ENCODE results near the gene MAP1B.
A peak's percentile ranks its signal among the peaks of the same experiment; 100 is the strongest.

The MAP1B gene

GRCh38 chr5:72206994-72207393 lies 99.7 kb downstream of the MAP1B start:
- TF ChIP-seq CTCF (IDR thresholded peaks at IDR 0.05) = no peak
- Histone ChIP-seq H3K27me3 (no peaks in the 10 kb centered on the region), H3K4me1 (peaks cover 0 to 31% (median 18%) of the 10 kb centered on the region in 4 donors), H3K27ac (no peak overlapping the region), H3K36me3 (peaks cover 46 to 61% (median 60%) of the 10 kb centered on the region in 3 donors), H3K4me3 (no peak overlapping the region), H3K9me3 (no peaks in the 10 kb centered on the region)
- intact Hi-C loops (cut with DNase I; ENCODE audit: low total_unique reads) = no loop called here
- no peak for DNase-seq

- intact Hi-C loops (cut with DNase I; ENCODE audit: low total_unique reads) = no loop called here
These were observed 101.2 kb downstream of the MAP1B start for GRCh38 chr5:72208324-72208926.

GRCh38 chr5:72209147-72210115 lies 102.2 kb downstream of the MAP1B start:
- intact Hi-C loops (cut with DNase I; ENCODE audit: low total_unique reads) = no loop called here
- Histone ChIP-seq H3K27me3 (no peaks in the 10 kb centered on the region), H3K36me3 (peaks cover 29 to 45% (median 43%) of the 10 kb centered on the region in 3 donors), H3K4me1 (peaks cover 0 to 31% (median 18%) of the 10 kb centered on the region in 4 donors), H3K9me3 (no peaks in the 10 kb centered on the region), H3K4me3 (no peak overlapping the region), H3K27ac (peak overlapping the region in 1 of 2 donors; percentile 27)
- DNase-seq = no peak
- TF ChIP-seq CTCF (IDR thresholded peaks at IDR 0.05) = no peak

More at GRCh38 chr5:72208324-72208926, 101.2 kb downstream of the MAP1B start:
- Histone ChIP-seq H3K36me3 (peaks cover 39 to 54% (median 53%) of the 10 kb centered on the region in 3 donors), H3K27me3 (no peaks in the 10 kb centered on the region), H3K9me3 (no peaks in the 10 kb centered on the region), H3K27ac (no peak overlapping the region), H3K4me3 (no peak overlapping the region), H3K4me1 (peaks cover 0 to 31% (median 18%) of the 10 kb centered on the region in 4 donors)
- DNase-seq = no peak
- no peak for TF ChIP-seq CTCF (IDR thresholded peaks at IDR 0.05)

GRCh38 chr5:72210888-72211678 lies 103.8 kb downstream of the MAP1B start:
- H3K4me1 ChIP-seq = peaks cover 0 to 27% (median 18%) of the 10 kb centered on the region in 4 donors
- H3K27ac ChIP-seq = peak overlapping the region; percentile 65 to 77
- H3K9me3 ChIP-seq = no peaks in the 10 kb centered on the region
- TF ChIP-seq CTCF (IDR thresholded peaks at IDR 0.05) = no peak
- peak in 1 of 2 donors; percentile 30 for DNase-seq
- H3K27me3 ChIP-seq = no peaks in the 10 kb centered on the region
- intact Hi-C loops (cut with DNase I; ENCODE audit: low total_unique reads) = no loop called here
- peaks cover 12 to 29% (median 27%) of the 10 kb centered on the region in 3 donors for H3K36me3 ChIP-seq
- H3K4me3 ChIP-seq = no peak overlapping the region

GRCh38 chr5:72212171-72212570 lies 104.9 kb downstream of the MAP1B start:
- Histone ChIP-seq H3K9me3 (no peaks in the 10 kb centered on the region), H3K36me3 (peaks cover 3 to 18% (median 16%) of the 10 kb centered on the region in 3 donors), H3K4me3 (no peak overlapping the region), H3K4me1 (peaks cover 0 to 27% (median 18%) of the 10 kb centered on the region in 4 donors), H3K27me3 (no peaks in the 10 kb centered on the region), H3K27ac (peak overlapping the region in 1 of 2 donors; percentile 77)
- TF ChIP-seq CTCF (IDR thresholded peaks at IDR 0.05) = no peak
- intact Hi-C loops (cut with DNase I; ENCODE audit: low total_unique reads) = no loop called here
- no peak for DNase-seq
